ENCODE results near the gene PRKX. TPM values are rescaled to one million over a fixed set of nuclear protein-coding genes. Genes with fewer than 3 reads are reported as not detected.

Gene PRKX
- 3.8 and 8.1 TPM in 2 replicates for polyA plus RNA-seq

DNA sequence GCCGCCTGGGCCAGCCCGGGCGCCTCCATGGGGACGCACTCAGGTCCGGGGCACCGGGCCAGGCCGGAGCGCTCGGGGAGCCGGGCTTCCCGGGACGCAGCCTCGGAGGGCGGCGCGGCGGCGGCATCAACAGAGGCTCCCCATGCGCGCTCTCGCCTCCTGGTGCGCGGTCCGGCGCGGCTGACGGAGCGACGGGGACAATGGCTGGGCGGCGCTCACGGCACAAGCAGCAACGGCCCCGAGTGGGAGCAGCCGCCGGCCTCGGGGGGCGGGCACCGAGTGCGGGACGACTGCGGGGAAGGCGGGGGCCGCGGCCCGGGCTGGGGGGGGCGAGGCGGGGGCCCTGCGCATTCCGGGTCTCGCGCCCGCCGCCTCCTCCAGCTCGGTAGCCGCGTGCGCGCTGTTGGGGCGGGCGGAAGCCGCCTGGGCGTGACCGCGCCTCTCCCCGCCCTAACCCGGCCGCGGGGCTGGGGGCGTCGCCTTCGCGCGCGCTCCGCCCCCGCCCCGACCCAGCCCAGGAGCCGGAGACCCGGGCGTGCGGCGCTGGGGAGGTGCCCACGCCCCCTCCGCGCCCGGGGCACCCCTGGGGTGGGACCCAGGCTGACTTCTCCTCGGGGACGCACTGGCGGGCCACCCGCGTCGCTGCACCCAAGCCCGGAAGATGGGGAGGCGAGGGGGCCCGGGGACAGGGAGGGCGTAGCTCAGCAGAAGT, at the start of gene PRKX:
PRKX (minus strand) TSS at position 425 of the 712 bp plus-strand sequence; CDS start at position 29, 396 bp downstream.

Measured in Purkinje cell (primary cell).